CD4-positive, alpha-beta T cell treated with Interleukin-17A for 4 hours (primary cell): ENCODE measurements around the gene BMF.

Experiments
- DNase-seq: peaks from one replicate; pipeline ENCODE4 v3.0.0-alpha.2; 2020; ENCODE audit warnings: mixed read lengths

BMF gene

GRCh38 chr15:40047415-40048210 lies 61.1 kb downstream of the BMF start:
- peak; percentile 72 for DNase-seq

- no peak for DNase-seq
Measured at GRCh38 chr15:40046721-40047414, 61.8 kb downstream of the BMF start.

- no peak for DNase-seq
Measured at GRCh38 chr15:40045572-40046217, 63.0 kb downstream of the BMF start.

- peak; percentile 87 for DNase-seq
Measured at GRCh38 chr15:40044717-40045571, 63.7 kb downstream of the BMF start.

GRCh38 chr15:40043927-40044716 lies 64.6 kb downstream of the BMF start:
- DNase-seq, result no peak

GRCh38 chr15:40042791-40043320 lies 65.8 kb downstream of the BMF start:
- DNase-seq, result no peak

- no peak for DNase-seq
Measured at GRCh38 chr15:40040770-40041169, 67.9 kb downstream of the BMF start.

- DNase-seq, result no peak
Measured at GRCh38 chr15:40040293-40040635, 68.4 kb downstream of the BMF start.

GRCh38 chr15:40038638-40039543 lies 69.8 kb downstream of the BMF start, which contains the start of gene SRP14:
TSS of gene SRP14 (minus strand) at chr15:40039181. CDS start at chr15:40039116, 65 bp downstream.
- DNase-seq, result peak; percentile 95

GRCh38 chr15:40038275-40038637 lies 70.4 kb downstream of the BMF start:
- no peak for DNase-seq
